ENCODE measurements around the gene SETD2.

DNA sequence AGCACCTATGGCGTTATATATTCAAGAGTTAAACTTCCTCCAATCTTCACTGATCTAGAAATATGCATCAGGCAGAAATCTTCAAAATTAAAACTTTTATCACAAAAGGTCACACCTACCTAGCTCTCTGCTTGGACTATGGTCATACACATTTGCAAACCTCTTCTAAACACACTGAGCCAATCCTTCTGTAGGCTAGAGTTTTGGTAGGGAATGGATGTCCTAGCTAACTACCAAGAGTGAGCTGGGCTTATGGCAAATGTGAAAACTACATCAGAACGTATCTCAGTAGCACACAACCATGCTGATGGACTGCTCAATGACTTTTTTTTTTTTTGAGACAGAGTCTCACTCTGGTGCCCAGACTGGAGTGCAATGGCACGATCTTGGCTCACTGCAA, 29.6 kb downstream of the SETD2 start:
- TF ChIP-seq TEAD4 (IDR thresholded peaks at IDR 0.05): no peak
- TF ChIP-seq CEBPB (IDR thresholded peaks at IDR 0.05): no peak
- TF ChIP-seq EP300 (IDR thresholded peaks at IDR 0.05; ENCODE audit: borderline replicate concordance): no peak
- TF ChIP-seq, protein P1, sequence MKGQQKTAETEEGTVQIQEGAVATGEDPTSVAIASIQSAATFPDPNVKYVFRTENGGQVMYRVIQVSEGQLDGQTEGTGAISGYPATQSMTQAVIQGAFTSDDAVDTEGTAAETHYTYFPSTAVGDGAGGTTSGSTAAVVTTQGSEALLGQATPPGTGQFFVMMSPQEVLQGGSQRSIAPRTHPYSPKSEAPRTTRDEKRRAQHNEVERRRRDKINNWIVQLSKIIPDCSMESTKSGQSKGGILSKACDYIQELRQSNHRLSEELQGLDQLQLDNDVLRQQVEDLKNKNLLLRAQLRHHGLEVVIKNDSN (IDR thresholded peaks at IDR 0.05): no peak
